ENCODE measurements around the gene PLB1.
"Not testable (repeated sequence)": the region's sequence is repeated elsewhere in the genome, so short reads cannot be mapped to it uniquely, and the experiment has no call there.

Gene PLB1

DNA sequence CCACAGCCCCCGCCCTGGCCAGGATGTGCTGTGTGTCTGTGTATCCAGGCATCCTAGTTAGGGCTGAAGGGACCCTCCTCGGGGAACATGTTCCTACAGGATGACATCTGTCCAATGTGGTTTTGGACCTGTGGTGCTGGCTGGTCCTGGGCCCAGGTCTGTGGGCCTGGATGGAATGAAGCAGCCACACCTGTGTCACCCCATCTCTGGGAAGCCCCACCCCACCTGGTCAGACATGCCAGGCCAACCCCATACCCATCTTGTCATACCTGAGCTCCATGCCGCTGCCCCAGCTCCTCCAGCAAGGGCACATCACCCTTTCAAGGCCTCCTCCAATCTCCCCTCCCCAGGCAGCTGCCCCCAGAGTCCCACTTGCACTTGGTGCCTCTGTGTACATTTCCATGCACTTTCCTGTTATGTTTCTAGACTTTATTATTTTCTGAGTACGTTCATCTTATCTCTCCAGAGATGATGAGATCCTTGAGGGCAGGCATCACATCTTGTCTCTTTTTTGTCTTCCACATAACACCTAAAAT, 24.1 kb upstream of the PLB1 start:
- TF ChIP-seq CTCF (conservative IDR thresholded peaks at IDR 0.05; ENCODE audit: low read depth): no peak
- ChIA-PET POLR2A (ENCODE audit: low non-redundant PET) (no interaction called here), CTCF (no interaction called here)
- no peak overlapping the region for H3K27ac ChIP-seq
- no peak for DNase-seq (ENCODE audit: low spot score)

DNA sequence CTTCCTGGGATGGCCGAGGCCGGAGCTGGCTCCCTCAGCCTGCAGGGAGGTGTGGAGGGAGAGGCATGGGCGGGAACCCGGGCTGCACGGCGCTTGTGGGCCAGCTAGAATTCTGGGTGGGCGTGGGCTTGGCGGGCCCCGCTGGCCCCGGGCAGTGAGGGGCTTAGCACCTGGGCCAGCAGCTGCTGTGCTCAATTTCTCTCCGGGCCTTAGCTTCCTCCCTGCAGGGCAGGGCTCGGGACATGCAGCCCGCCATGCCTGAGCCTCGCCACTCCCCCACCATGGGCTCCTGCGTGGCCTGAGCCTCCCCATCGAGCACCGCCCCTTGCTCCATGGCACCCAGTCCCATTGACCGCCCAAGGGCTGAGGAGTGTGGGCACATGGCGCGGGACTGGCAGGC, 23.2 kb upstream of the PLB1 start:
- POLR2A ChIA-PET (ENCODE audit: low non-redundant PET); CTCF ChIA-PET: not testable (repeated sequence)

DNA sequence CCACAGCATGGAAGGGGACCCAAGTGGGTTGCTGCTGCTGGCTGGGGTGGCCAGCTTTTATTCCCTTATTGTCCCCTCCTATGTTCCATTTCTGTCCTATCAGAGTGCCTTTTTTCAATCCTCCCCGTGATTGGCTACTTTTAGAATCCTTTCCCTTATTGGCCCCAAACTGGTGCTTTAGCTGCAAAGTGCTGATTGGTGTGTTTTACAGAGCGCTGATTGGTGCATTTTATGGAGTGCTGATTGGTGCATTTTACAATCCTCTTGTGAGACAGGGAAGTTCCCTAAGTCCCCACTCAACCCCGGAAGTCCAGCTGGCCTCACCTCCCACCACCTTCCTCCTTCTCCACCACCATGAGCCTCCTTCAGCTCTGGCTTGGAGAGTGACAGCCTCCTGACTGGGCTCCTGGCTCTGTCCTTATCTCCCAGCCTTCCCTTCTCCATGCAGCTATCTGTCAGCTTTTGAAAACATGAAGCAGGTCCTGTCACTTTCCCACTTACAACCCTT, 20.7 kb upstream of the PLB1 start:
- DNase-seq (ENCODE audit: low spot score): no peak
- H3K27ac ChIP-seq: no peak overlapping the region
- no peak for TF ChIP-seq CTCF (conservative IDR thresholded peaks at IDR 0.05; ENCODE audit: low read depth)
- POLR2A ChIA-PET (ENCODE audit: low non-redundant PET): no interaction called here
- CTCF ChIA-PET: no interaction called here

More for the DNA sequence above, 23.2 kb upstream of the PLB1 start:
- H3K27ac ChIP-seq; DNase-seq (ENCODE audit: low spot score): not testable (repeated sequence)

GRCh38 chr2:28477087-28477486, 18.8 kb upstream of the PLB1 start:
- CTCF ChIA-PET: no interaction called here
- no peak overlapping the region for H3K27ac ChIP-seq
- DNase-seq (ENCODE audit: low spot score): no peak
- TF ChIP-seq CTCF (conservative IDR thresholded peaks at IDR 0.05; ENCODE audit: low read depth): no peak
- POLR2A ChIA-PET (ENCODE audit: low non-redundant PET): no interaction called here

- DNase-seq (ENCODE audit: low spot score): no peak
- ChIA-PET CTCF (interaction anchor here (0.6 kb wide), 1 partner anchor 15 kb away, joined by 3 read pairs; no protein-coding TSS in a partner anchor), POLR2A (ENCODE audit: low non-redundant PET) (no interaction called here)
- no peak overlapping the region for H3K27ac ChIP-seq
- TF ChIP-seq CTCF (conservative IDR thresholded peaks at IDR 0.05; ENCODE audit: low read depth): no peak
Observed at GRCh38 chr2:28477645-28478044, 18.2 kb upstream of the PLB1 start.

- ChIA-PET CTCF (interaction anchor here (0.6 kb wide), 1 partner anchor 741 kb away, joined by 3 read pairs; no protein-coding TSS in a partner anchor), POLR2A (ENCODE audit: low non-redundant PET) (no interaction called here)
- no peak for DNase-seq (ENCODE audit: low spot score)
- TF ChIP-seq CTCF (conservative IDR thresholded peaks at IDR 0.05; ENCODE audit: low read depth): no peak
- no peak overlapping the region for H3K27ac ChIP-seq
Observed at GRCh38 chr2:28480403-28481049, 15.3 kb upstream of the PLB1 start.

DNA sequence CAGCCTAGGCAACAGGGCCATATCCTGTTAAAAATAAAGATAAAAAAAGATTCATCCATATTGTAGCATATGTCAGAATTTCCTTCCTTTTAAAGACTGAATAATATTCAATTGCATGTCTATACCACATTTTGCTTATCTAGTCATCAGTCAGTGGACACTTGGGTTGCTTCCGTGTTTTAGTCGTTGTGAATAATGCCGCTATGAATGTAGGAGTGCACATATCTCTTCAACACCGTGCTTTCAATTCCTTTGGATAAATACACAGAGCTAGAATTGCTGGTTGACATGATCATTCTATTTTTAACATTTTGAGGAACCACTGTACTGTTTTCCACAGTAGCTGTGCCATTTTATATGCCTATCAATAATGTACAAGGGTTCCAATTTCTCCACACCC, 14.0 kb upstream of the PLB1 start:
- ChIA-PET POLR2A (ENCODE audit: low non-redundant PET) (no interaction called here), CTCF (no interaction called here)
- DNase-seq (ENCODE audit: low spot score): no peak
- no peak overlapping the region for H3K27ac ChIP-seq
- TF ChIP-seq CTCF (conservative IDR thresholded peaks at IDR 0.05; ENCODE audit: low read depth): no peak

Data from RWPE1 (cell line).